AML-193 (cell line): Measurements from ENCODE around the gene UXS1.

Source experiments
- DNase-seq, 2 experiments: peaks; one replicate each; lab custom pipeline; 2025; lab: John Stamatoyannopoulos, UW

The UXS1 gene

GRCh38 chr2:106109675-106110424, 84.3 kb downstream of the UXS1 start:
- no peak for DNase-seq

DNA sequence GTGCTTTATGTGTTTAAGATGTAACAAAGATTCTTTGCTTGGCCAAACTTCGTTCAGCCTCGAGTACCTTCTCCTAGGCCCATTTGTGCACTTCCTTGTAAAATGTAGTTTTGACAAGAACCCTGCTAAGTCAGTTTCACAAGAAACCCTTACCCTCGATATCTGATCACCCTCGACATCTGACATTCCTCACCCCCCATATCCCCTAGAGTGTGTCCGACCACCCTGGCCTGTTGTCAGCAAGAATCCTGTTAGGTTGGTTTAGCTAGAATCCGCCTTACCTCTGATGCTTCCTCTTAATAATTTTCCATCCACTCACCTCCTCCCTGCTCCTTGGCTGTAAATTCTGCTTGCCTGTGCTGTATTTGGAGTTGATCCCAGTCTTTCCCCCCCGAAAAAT, 85.3 kb downstream of the UXS1 start:
- DNase-seq = no peak

GRCh38 chr2:106108351-106108750, 85.8 kb downstream of the UXS1 start:
- no peak for DNase-seq

- no peak for DNase-seq
Observed at GRCh38 chr2:106107509-106108131, 86.5 kb downstream of the UXS1 start.

GRCh38 chr2:106106622-106107508, 87.2 kb downstream of the UXS1 start:
- no peak for DNase-seq

GRCh38 chr2:106105151-106105922, 88.8 kb downstream of the UXS1 start:
- no peak for DNase-seq

GRCh38 chr2:106104332-106105062, 89.6 kb downstream of the UXS1 start:
- DNase-seq = peak; percentile 46 to 62

DNA sequence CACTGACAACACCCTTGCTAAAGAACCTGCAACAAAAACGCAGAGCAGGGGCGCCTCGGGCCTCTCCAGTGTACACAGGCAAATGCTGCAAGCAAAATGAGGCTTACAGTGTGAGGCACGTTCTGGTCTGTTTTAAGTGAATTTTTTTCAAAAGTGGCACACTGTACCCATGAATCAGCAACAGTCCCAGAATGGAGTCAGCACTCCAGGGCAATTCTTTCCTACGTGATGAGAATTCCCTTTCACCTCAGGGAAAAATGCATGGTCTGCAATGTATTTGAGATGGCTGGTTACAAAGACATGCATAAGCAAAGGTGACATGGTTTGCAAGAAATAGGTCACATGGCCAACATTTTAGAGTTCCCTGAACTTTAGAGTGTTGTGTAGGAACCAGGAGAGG, 94.4 kb downstream of the UXS1 start:
- DNase-seq = no peak

- no peak for DNase-seq
Observed at GRCh38 chr2:106098664-106099063, 95.4 kb downstream of the UXS1 start.

- no peak for DNase-seq
Observed at GRCh38 chr2:106098081-106098480, 96.0 kb downstream of the UXS1 start.

DNA sequence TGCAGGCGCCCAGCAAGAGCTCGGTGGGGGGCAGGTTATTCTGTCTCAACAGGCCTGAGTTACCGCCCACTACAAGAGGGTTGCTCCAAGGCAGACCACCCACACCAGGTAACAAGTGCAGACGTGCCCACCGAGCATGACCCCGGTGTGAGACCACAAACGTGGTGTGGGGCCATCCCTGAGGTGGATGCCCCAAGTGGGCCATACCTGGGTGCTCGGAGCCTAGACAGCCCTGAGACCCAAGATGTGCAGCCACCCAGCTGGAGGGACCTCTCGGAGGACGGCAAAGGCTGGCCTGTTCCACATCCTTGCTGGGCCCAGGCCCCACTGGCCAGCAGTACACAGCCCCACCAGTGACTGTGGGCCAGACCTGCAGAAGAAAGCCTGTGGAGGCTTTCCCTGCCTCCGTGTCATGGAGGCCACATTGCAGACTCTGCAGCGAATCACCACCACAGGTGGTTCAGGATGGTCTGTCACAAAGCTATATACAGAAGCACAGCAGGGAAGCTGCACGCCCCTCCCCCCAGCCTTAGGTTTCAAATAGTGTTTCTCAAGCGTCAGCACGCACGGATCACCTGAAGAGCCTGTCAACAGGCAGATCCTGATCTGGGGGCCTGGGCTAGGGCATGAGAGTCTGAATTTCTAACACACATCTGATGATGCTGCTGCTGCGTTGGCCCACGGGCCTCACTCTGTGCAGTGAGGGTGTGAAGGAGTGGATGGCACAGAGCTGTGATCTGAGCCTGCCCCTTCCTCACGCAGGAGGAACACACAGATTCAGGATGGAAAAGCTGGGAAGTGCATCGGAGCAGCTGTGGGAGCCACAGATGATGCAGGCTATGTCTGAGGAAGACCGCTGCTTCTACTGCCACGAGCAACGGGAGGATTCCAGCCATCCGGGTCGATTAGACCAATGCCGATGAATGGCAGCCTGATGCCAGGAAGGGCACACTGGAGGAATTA, 96.8 kb downstream of the UXS1 start:
- DNase-seq = no peak

- DNase-seq = no peak
Observed at GRCh38 chr2:106096299-106097037, 97.6 kb downstream of the UXS1 start.

- DNase-seq = no peak
Observed at GRCh38 chr2:106095478-106096298, 98.4 kb downstream of the UXS1 start.

- no peak for DNase-seq
Observed at GRCh38 chr2:106094131-106094841, 99.8 kb downstream of the UXS1 start.

DNA sequence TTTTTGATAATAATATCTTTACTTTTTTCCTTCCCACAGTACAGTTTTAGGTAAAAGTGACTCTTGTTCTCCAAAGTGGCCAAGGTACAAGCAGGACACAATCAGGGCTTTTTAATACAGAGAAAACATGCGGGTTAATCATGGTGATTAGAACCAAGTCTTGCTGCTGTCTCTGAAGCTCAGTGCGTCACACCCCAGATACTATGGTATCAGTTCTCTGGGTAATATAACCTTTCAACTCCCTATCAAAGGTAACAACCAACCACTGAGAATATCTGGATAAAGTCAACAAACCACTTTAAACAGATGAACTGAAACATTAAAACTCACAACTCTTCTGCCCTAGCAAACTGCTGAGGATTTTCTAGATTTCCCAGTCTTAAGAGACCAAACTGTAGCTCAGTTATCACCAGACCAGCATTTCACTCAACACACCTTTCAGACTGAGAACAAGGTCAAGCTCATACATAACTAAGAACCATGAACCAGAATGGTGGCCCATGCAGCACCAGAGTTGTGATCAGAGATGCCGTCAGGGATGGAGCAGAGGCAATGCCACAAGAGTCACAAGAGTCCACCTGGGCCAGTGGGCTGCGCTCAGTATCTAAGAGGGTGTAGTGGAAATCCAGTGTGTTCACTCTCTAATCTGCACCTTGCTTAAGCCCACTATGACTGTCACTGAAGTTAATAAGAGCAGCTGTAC, 103.0 kb downstream of the UXS1 start:
- no peak for DNase-seq

DNA sequence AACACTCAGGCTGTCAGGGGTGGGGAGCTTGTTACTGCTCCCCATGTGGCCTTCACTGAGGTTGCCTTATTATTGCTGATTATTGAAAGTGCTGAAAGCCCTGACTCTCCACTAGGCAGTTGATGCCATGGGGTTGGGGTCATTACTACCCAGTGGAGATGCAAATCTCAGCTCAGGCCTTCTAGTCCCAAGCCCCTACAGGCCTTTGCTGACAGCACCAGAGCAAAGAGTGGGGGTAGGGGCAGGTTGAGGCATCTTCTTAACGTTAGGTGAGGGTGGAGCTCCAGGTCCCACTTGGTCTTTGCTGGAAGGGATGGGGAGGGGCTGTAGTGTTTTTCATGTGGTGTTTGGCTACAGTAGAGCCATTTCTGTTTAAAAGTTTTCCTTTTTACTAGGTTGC, 104.5 kb downstream of the UXS1 start:
- no peak for DNase-seq
